Peyer's patch (tissue), 4 donors: Measurements from ENCODE around the gene ASB1. TPM values are rescaled to one million over a fixed set of nuclear protein-coding genes. Genes with fewer than 3 reads are reported as not detected.
A peak's percentile ranks its signal among the peaks of the same experiment; 100 is the strongest.

Source experiments
- DNase-seq, 3 donors: peaks; one replicate each; pipeline ENCODE4 v3.0.0-alpha.2; 2017 to 2019
- H3K27ac ChIP-seq, 4 donors: fragments of 200-600 bp; sonication (generic); one replicate each; pipeline ENCODE4 v1.5.1; 2016 to 2019
- H3K27me3 ChIP-seq, 2 donors: fragments of 200-600 bp; sonication (generic); one replicate each; pipeline ENCODE4 v1.5.1; 2019
- H3K36me3 ChIP-seq, 3 donors: fragments of 200-600 bp; sonication (generic); one replicate each; pipeline ENCODE4 v1.5.1; 2016 to 2019
- H3K4me1 ChIP-seq, 4 donors: fragments of 200-600 bp; sonication (generic); one replicate each; pipeline ENCODE4 v1.5.1; 2016 to 2019
- H3K4me3 ChIP-seq, 4 donors: fragments of 200-600 bp; sonication (generic); 1 replicate in 3 of 4; 2 replicates in 1 of 4; pipeline ENCODE4 v1.5.1; 2016 to 2019; ENCODE audit warnings: mild to moderate bottlenecking in 1 of 4
- H3K9me3 ChIP-seq, 4 donors: fragments of 200-600 bp; sonication (generic); one replicate each; pipeline ENCODE4 v1.5.1; 2016 to 2019; ENCODE audit warnings: mild to moderate bottlenecking in 1 of 4
- CTCF ChIP-seq, 6 experiments: fragments of 450-650 bp in 4 of 6; fragments of 200-600 bp in 2 of 6; sonication (generic) in 1 of 6; IDR thresholded peaks; one replicate each; pipeline ENCODE4 v1.5.1; 2017 to 2019; ENCODE audit warnings: antibody characterized with exemption in 6 of 6, mild to moderate bottlenecking in 3 of 6, moderate library complexity in 1 of 6
- POLR2A ChIP-seq, 2 donors: fragments of 450-650 bp; IDR thresholded peaks; one replicate each; pipeline ENCODE4 v1.5.1; 2017; ENCODE audit warnings: antibody characterized with exemption in 2 of 2, mild to moderate bottlenecking in 2 of 2, moderate library complexity in 2 of 2
- total RNA-seq, 4 donors: library from RNA; depleted of rRNA; stranded (reverse); fragments of >200 nt; gene quantifications; one replicate each; pipeline ENCODE4 v1.1.0, GENCODE V29; 2016

Gene ASB1
- 10 to 100 TPM; 17.5 to 62.7 (median 24.9) TPM for total RNA-seq

GRCh38 chr2:238426568-238427434 lies at the start of gene ASB1:
Gene ASB1 (plus strand): TSS chr2:238426927. CDS start chr2:238427071, 144 bp downstream.
- peaks cover 0 to 9% (median 0%) of the 10 kb centered on the region in 3 donors for H3K36me3 ChIP-seq
- peaks cover 0 to 19% (median 5%) of the 10 kb centered on the region in 4 donors for H3K4me1 ChIP-seq
- H3K9me3 ChIP-seq = no peaks in the 10 kb centered on the region
- H3K27ac ChIP-seq = peak within 1 kb of the TSS; percentile 88 to 97 (median 94)
- peak; percentile 80 to 90 (median 88) for DNase-seq
- peak within 1 kb of the TSS; percentile 94 to 98 (median 98) for H3K4me3 ChIP-seq
- no peaks in the 10 kb centered on the region for H3K27me3 ChIP-seq
- TF ChIP-seq CTCF (IDR thresholded peaks at IDR 0.05) (peak in 1 of 6 experiments; percentile 11), POLR2A (IDR thresholded peaks at IDR 0.05) (peak in 1 of 2 donors; percentile 31)

GRCh38 chr2:238378230-238379095 lies 48.3 kb upstream of the ASB1 start:
- TF ChIP-seq CTCF (IDR thresholded peaks at IDR 0.05) (no peak), POLR2A (IDR thresholded peaks at IDR 0.05) (no peak)
- DNase-seq = no peak
- no peak overlapping the region for H3K27ac ChIP-seq
- no peaks in the 10 kb centered on the region for H3K9me3 ChIP-seq
- H3K4me1 ChIP-seq = no peaks in the 10 kb centered on the region
- H3K4me3 ChIP-seq = no peak overlapping the region
- no peaks in the 10 kb centered on the region for H3K27me3 ChIP-seq
- H3K36me3 ChIP-seq = no peaks in the 10 kb centered on the region

GRCh38 chr2:238379096-238379810 lies 47.5 kb upstream of the ASB1 start:
- H3K4me3 ChIP-seq = no peak overlapping the region
- no peaks in the 10 kb centered on the region for H3K9me3 ChIP-seq
- TF ChIP-seq CTCF (IDR thresholded peaks at IDR 0.05) (no peak), POLR2A (IDR thresholded peaks at IDR 0.05) (no peak)
- DNase-seq = no peak
- H3K36me3 ChIP-seq = no peaks in the 10 kb centered on the region
- no peaks in the 10 kb centered on the region for H3K27me3 ChIP-seq
- no peaks in the 10 kb centered on the region for H3K4me1 ChIP-seq
- no peak overlapping the region for H3K27ac ChIP-seq

GRCh38 chr2:238380336-238380735 lies 46.4 kb upstream of the ASB1 start:
- DNase-seq = no peak
- no peaks in the 10 kb centered on the region for H3K36me3 ChIP-seq
- H3K27ac ChIP-seq = no peak overlapping the region
- TF ChIP-seq CTCF (IDR thresholded peaks at IDR 0.05) (no peak), POLR2A (IDR thresholded peaks at IDR 0.05) (no peak)
- no peaks in the 10 kb centered on the region for H3K4me1 ChIP-seq
- H3K9me3 ChIP-seq = no peaks in the 10 kb centered on the region
- no peaks in the 10 kb centered on the region for H3K27me3 ChIP-seq
- no peak overlapping the region for H3K4me3 ChIP-seq

GRCh38 chr2:238380785-238381184 lies 45.9 kb upstream of the ASB1 start:
- no peak for DNase-seq
- no peak for TF ChIP-seq CTCF (IDR thresholded peaks at IDR 0.05)
- no peak for TF ChIP-seq POLR2A (IDR thresholded peaks at IDR 0.05)

More at GRCh38 chr2:238380785-238381184, 45.9 kb upstream of the ASB1 start:
- H3K4me1 ChIP-seq = no peaks in the 10 kb centered on the region
- H3K9me3 ChIP-seq = no peaks in the 10 kb centered on the region
- no peak overlapping the region for H3K4me3 ChIP-seq
- no peaks in the 10 kb centered on the region for H3K36me3 ChIP-seq
- no peaks in the 10 kb centered on the region for H3K27me3 ChIP-seq
- no peak overlapping the region for H3K27ac ChIP-seq
